ENCODE measurements around the gene CTNNA2. TPM values are rescaled to one million over a fixed set of nuclear protein-coding genes. Genes with fewer than 3 reads are reported as not detected.

The CTNNA2 gene
- total and polyA plus RNA-seq, 9 of the 15 experiments (the other 6 are each of a cell fraction or from before 2014, with no cell fraction given): 0.03 to 0.40 (median 0.15) TPM

GRCh38 chr2:80381666-80382065 is 868.8 kb downstream of the CTNNA2 start (continued):
- no peak for TF ChIP-seq TSHZ1 (CRISPR knock-in tag; IDR thresholded peaks at IDR 0.05)
- no peak for TF ChIP-seq SMARCC2 (IDR thresholded peaks at IDR 0.05; ENCODE audit: low read depth)
- TF ChIP-seq NELFE (IDR thresholded peaks at IDR 0.05; ENCODE audit: insufficient read depth, insufficient read length): no peak
- no peak for TF ChIP-seq ZNF830 (CRISPR knock-in tag; IDR thresholded peaks at IDR 0.05)
- TF ChIP-seq PRMT5 (CRISPR knock-in tag; IDR thresholded peaks at IDR 0.05): no peak
- no peak for TF ChIP-seq SP1 (CRISPR knock-in tag; IDR thresholded peaks at IDR 0.05)
- TF ChIP-seq ZNF695 (CRISPR knock-in tag; IDR thresholded peaks at IDR 0.05): no peak
- TF ChIP-seq ZNF184 (CRISPR knock-in tag; IDR thresholded peaks at IDR 0.05): no peak
- no peak for TF ChIP-seq KDM2B (CRISPR knock-in tag; IDR thresholded peaks at IDR 0.05)
- no peak for TF ChIP-seq ZNF347 (CRISPR knock-in tag; IDR thresholded peaks at IDR 0.05; ENCODE audit: low read depth)
- TF ChIP-seq ZNF24 (IDR thresholded peaks at IDR 0.05): no peak
- no peak for TF ChIP-seq XRCC5 (IDR thresholded peaks at IDR 0.05; ENCODE audit: low read depth, low read length)
- TF ChIP-seq EHMT2 (IDR thresholded peaks at IDR 0.05): 0 out of 2 replicates have a peak, but pooled peaks have one; percentile 45
- TF ChIP-seq HLTF (IDR thresholded peaks at IDR 0.05): no peak
- no peak for TF ChIP-seq REST (IDR thresholded peaks at IDR 0.05; ENCODE audit: borderline replicate concordance)
- no peak for TF ChIP-seq REST (CRISPR knock-in tag; IDR thresholded peaks at IDR 0.05; ENCODE audit: low read depth)
- TF ChIP-seq TAL1 (IDR thresholded peaks at IDR 0.05): peak; percentile 47; the same call in 1 of the 2 replicates
- no peak for TF ChIP-seq MIER1 (IDR thresholded peaks at IDR 0.05; ENCODE audit: low read depth)
- no peak for TF ChIP-seq EZH2 (IDR thresholded peaks at IDR 0.05; ENCODE audit: borderline replicate concordance, low read depth, low read length)
- TF ChIP-seq TAF15 (IDR thresholded peaks at IDR 0.05; ENCODE audit: low read depth, low read length): no peak
- no peak for TF ChIP-seq BCL6 (CRISPR knock-in tag; IDR thresholded peaks at IDR 0.05)
- no peak for TF ChIP-seq FOXA1 (IDR thresholded peaks at IDR 0.05; ENCODE audit: borderline replicate concordance)

All from K562 (cell line).